HTR-8/SVneo (cell line): ENCODE results near the gene HPS5.

Experiments
- DNase-seq: peaks from one replicate; pipeline ENCODE4 v3.0.0; 2011; ENCODE audit warnings: low spot score, mixed read lengths; ENCODE audit not compliant: insufficient read length
- FAIRE-seq: peaks from 2 replicates; lab custom pipeline; 2011; peaks lifted over from hg19 to GRCh38; lab: Jason Lieb, UNC

Gene HPS5

GRCh38 chr11:18320617-18321016, 1.3 kb downstream of the HPS5 start:
- FAIRE-seq (no peak), DNase-seq (no peak)

- FAIRE-seq = no peak
- DNase-seq = no peak
These were observed 2.0 kb downstream of the HPS5 start for GRCh38 chr11:18319914-18320313.

- no peak for DNase-seq
- no peak for FAIRE-seq
These were observed 4.4 kb downstream of the HPS5 start for GRCh38 chr11:18317551-18317950.

- no peak for FAIRE-seq
- no peak for DNase-seq
These were observed 6.0 kb downstream of the HPS5 start for GRCh38 chr11:18315893-18316292.

GRCh38 chr11:18314784-18315523, 7.0 kb downstream of the HPS5 start:
- FAIRE-seq (no peak), DNase-seq (no peak)

- FAIRE-seq (no peak), DNase-seq (no peak)
These were observed 7.8 kb downstream of the HPS5 start for GRCh38 chr11:18313965-18314763.

- FAIRE-seq (peak; percentile 9), DNase-seq (peak; percentile 40)
These were observed 9.1 kb downstream of the HPS5 start for GRCh38 chr11:18312663-18313420.

GRCh38 chr11:18312012-18312411, 9.9 kb downstream of the HPS5 start:
- no peak for DNase-seq
- no peak for FAIRE-seq

- DNase-seq = no peak
- FAIRE-seq = no peak
These were observed 11.1 kb downstream of the HPS5 start for GRCh38 chr11:18310800-18311340.

GRCh38 chr11:18309691-18310090, 12.2 kb downstream of the HPS5 start:
- FAIRE-seq (no peak), DNase-seq (no peak)

GRCh38 chr11:18308242-18308641, 13.7 kb downstream of the HPS5 start:
- FAIRE-seq = no peak
- no peak for DNase-seq

GRCh38 chr11:18307461-18308139, 14.3 kb downstream of the HPS5 start:
- FAIRE-seq (no peak), DNase-seq (no peak)

GRCh38 chr11:18304745-18305144, 17.2 kb downstream of the HPS5 start:
- FAIRE-seq = no peak
- no peak for DNase-seq

- DNase-seq = no peak
- FAIRE-seq = no peak
These were observed 22.2 kb downstream of the HPS5 start for GRCh38 chr11:18299721-18300120.

GRCh38 chr11:18295316-18295715, 26.6 kb downstream of the HPS5 start:
- no peak for FAIRE-seq

GRCh38 chr11:18294862-18295261, 27.1 kb downstream of the HPS5 start:
- FAIRE-seq = no peak
- DNase-seq = no peak

More at GRCh38 chr11:18295316-18295715, 26.6 kb downstream of the HPS5 start:
- DNase-seq = no peak

GRCh38 chr11:18288911-18289310, 33.0 kb downstream of the HPS5 start:
- FAIRE-seq = no peak
- DNase-seq = no peak

GRCh38 chr11:18285841-18286240, 36.1 kb downstream of the HPS5 start:
- FAIRE-seq (no peak), DNase-seq (no peak)

GRCh38 chr11:18282626-18283025, 39.3 kb downstream of the HPS5 start:
- FAIRE-seq (no peak), DNase-seq (no peak)

GRCh38 chr11:18280438-18281045, 41.4 kb downstream of the HPS5 start:
- no peak for FAIRE-seq
- DNase-seq = no peak
